H9 (cell line): ENCODE measurements around the gene GRIN3B. TPM values are rescaled to one million over a fixed set of nuclear protein-coding genes. Genes with fewer than 3 reads are reported as not detected.

Source experiments
- DNase-seq: peaks from one replicate; pipeline ENCODE4 v3.0.0-alpha.2; 2017
- H2AFZ ChIP-seq: one replicate; pipeline ENCODE4 v1.6.1; 2013; ENCODE audit warnings: mild to moderate bottlenecking, low read length, control low read depth, moderate library complexity
- H2AK5ac ChIP-seq: 2 replicates; pipeline ENCODE4 v1.6.1; 2013; ENCODE audit warnings: low read length, control low read depth, mixed read lengths; ENCODE audit not compliant: insufficient read length
- H2BK120ac ChIP-seq: one replicate; pipeline ENCODE4 v1.6.1; 2013; ENCODE audit warnings: low read depth, mild to moderate bottlenecking, low read length, control low read depth, inconsistent platforms; ENCODE audit not compliant: poor library complexity, severe bottlenecking
- H2BK12ac ChIP-seq: 2 replicates; pipeline ENCODE4 v1.6.1; 2013; ENCODE audit warnings: low read length, control low read depth, mixed read lengths, low read depth; ENCODE audit not compliant: insufficient read length
- H2BK15ac ChIP-seq: 2 replicates; pipeline ENCODE4 v1.6.1; 2013; ENCODE audit warnings: low read depth, low read length, control low read depth
- H2BK20ac ChIP-seq: one replicate; pipeline ENCODE4 v1.6.1; 2013; ENCODE audit warnings: low read depth, mild to moderate bottlenecking, low read length, control low read depth, inconsistent platforms; ENCODE audit not compliant: poor library complexity, severe bottlenecking
- H2BK5ac ChIP-seq: 2 replicates; pipeline ENCODE4 v1.6.1; 2013; ENCODE audit warnings: low read length, control low read depth, mixed read lengths; ENCODE audit not compliant: insufficient read length
- H3K14ac ChIP-seq: 2 replicates; pipeline ENCODE4 v1.6.1; 2013; ENCODE audit warnings: low read length, control low read depth; ENCODE audit not compliant: insufficient read depth
- H3K18ac ChIP-seq: 2 replicates; pipeline ENCODE4 v1.6.1; 2013; ENCODE audit warnings: low read depth, mild to moderate bottlenecking, mixed read lengths, low read length, control low read depth; ENCODE audit not compliant: insufficient read length
- H3K23ac ChIP-seq: 2 replicates; pipeline ENCODE4 v1.6.1; 2013; ENCODE audit warnings: low read length, control low read depth, mixed read lengths, low read depth; ENCODE audit not compliant: insufficient read length
- H3K23me2 ChIP-seq: 2 replicates; pipeline ENCODE4 v1.6.1; 2013; ENCODE audit warnings: low read depth, mild to moderate bottlenecking, mixed read lengths, low read length, control low read depth; ENCODE audit not compliant: insufficient read length, poor library complexity, severe bottlenecking
- H3K27ac ChIP-seq: 2 replicates; pipeline ENCODE4 v1.5.1; 2013; ENCODE audit warnings: low read length, control low read depth, mixed read lengths, low read depth; ENCODE audit not compliant: insufficient read length
- H3K27me3 ChIP-seq: 2 replicates; pipeline ENCODE4 v1.6.1; 2013; ENCODE audit warnings: low read length, control low read depth, inconsistent platforms; ENCODE audit not compliant: insufficient read depth
- H3K4ac ChIP-seq: 2 replicates; pipeline ENCODE4 v1.6.1; 2013; ENCODE audit warnings: low read depth, mild to moderate bottlenecking, control low read depth, inconsistent platforms, low read length, moderate library complexity
- H3K4me1 ChIP-seq: 2 replicates; pipeline ENCODE4 v1.6.1; 2013; ENCODE audit warnings: low read length, control low read depth, inconsistent platforms; ENCODE audit not compliant: insufficient read depth
- H3K4me2 ChIP-seq: 2 replicates; pipeline ENCODE4 v1.6.1; 2013; ENCODE audit warnings: low read length, control low read depth, mixed read lengths; ENCODE audit not compliant: insufficient read length, insufficient read depth
- H3K56ac ChIP-seq: 2 replicates; pipeline ENCODE4 v1.6.1; 2013; ENCODE audit warnings: low read depth, mild to moderate bottlenecking, mixed read lengths, low read length, control low read depth; ENCODE audit not compliant: insufficient read length
- H3K79me1 ChIP-seq: 2 replicates; pipeline ENCODE4 v1.6.1; 2013; ENCODE audit warnings: low read depth, mild to moderate bottlenecking, moderate library complexity, low read length, control low read depth, inconsistent platforms; ENCODE audit not compliant: insufficient read depth, poor library complexity, severe bottlenecking
- H3K79me2 ChIP-seq: 2 replicates; pipeline ENCODE4 v1.6.1; 2013; ENCODE audit warnings: low read length, control low read depth, inconsistent platforms; ENCODE audit not compliant: insufficient read depth
- H3K9ac ChIP-seq: 2 replicates; pipeline ENCODE4 v1.6.1; 2013; ENCODE audit warnings: low read length, control low read depth, mixed read lengths; ENCODE audit not compliant: insufficient read length; ENCODE audit errors: extremely low read depth
- H3K9me3 ChIP-seq: one replicate; pipeline ENCODE4 v1.6.1; 2013; ENCODE audit warnings: low read depth, low read length, inconsistent platforms; ENCODE audit not compliant: control insufficient read depth
- H3T11ph ChIP-seq: one replicate; pipeline ENCODE4 v1.6.1; 2013; ENCODE audit warnings: mild to moderate bottlenecking, low read length, control low read depth, inconsistent platforms
- H4K20me1 ChIP-seq: one replicate; pipeline ENCODE4 v1.6.1; 2013; ENCODE audit not compliant: control insufficient read depth, insufficient read length, insufficient read depth
- H4K5ac ChIP-seq: 2 replicates; pipeline ENCODE4 v1.6.1; 2013; ENCODE audit warnings: low read depth, mild to moderate bottlenecking, mixed read lengths, low read length, control low read depth; ENCODE audit not compliant: insufficient read length
- H4K8ac ChIP-seq: replicated peaks from 2 replicates; pipeline ENCODE4 v1.6.1; 2013; ENCODE audit warnings: low read length, control low read depth, mixed read lengths, low read depth; ENCODE audit not compliant: insufficient read length
- H4K91ac ChIP-seq: 2 replicates; pipeline ENCODE4 v1.6.1; 2013; ENCODE audit warnings: low read depth, mild to moderate bottlenecking, moderate library complexity, mixed read lengths, low read length, control low read depth; ENCODE audit not compliant: insufficient read length
- H3K27ac Mint-ChIP-seq, 3 experiments: 2 replicates in 2 of 3; 3 replicates in 1 of 3; pipeline ENCODE4 v1.8.0; 2020 to 2021; ENCODE audit warnings: mixed read lengths in 3 of 3, mild to moderate bottlenecking in 1 of 3, moderate library complexity in 1 of 3
- H3K27me3 Mint-ChIP-seq: 2 replicates; pipeline ENCODE4 v1.8.0; 2021; ENCODE audit warnings: low read depth, mild to moderate bottlenecking, moderate library complexity, mixed read lengths
- H3K36me3 Mint-ChIP-seq, 3 experiments: 2 replicates in 2 of 3; 3 replicates in 1 of 3; pipeline ENCODE4 v1.8.0; 2020 to 2021; ENCODE audit warnings: low read depth in 3 of 3, mixed read lengths in 3 of 3; ENCODE audit not compliant: insufficient read depth in 1 of 3
- H3K4me1 Mint-ChIP-seq, 2 experiments: 2 replicates each; pipeline ENCODE4 v1.8.0; 2020; ENCODE audit warnings: mixed read lengths in 2 of 2
- H3K4me3 Mint-ChIP-seq, 2 experiments: 2 replicates in 1 of 2; 3 replicates in 1 of 2; pipeline ENCODE4 v1.8.0; 2020 to 2021; ENCODE audit warnings: mild to moderate bottlenecking in 2 of 2, mixed read lengths in 2 of 2, moderate library complexity in 1 of 2
- H3K9me3 Mint-ChIP-seq, 2 experiments: 2 replicates in 1 of 2; 3 replicates in 1 of 2; pipeline ENCODE4 v1.8.0; 2020; ENCODE audit warnings: mild to moderate bottlenecking in 2 of 2, mixed read lengths in 2 of 2, moderate library complexity in 1 of 2
- CTCF ChIP-seq: fragments of 200-600 bp; sonication (generic); conservative IDR thresholded peaks from 3 replicates; pipeline ENCODE4 v1.8.0; 2021; ENCODE audit warnings: antibody characterized with exemption, mild to moderate bottlenecking
- WGBS: extraction: QIAGEN DNeasy Blood & Tissue Kit; methylation state at CpG from one replicate; pipeline ENCODE4 v1.1.7; 2013; ENCODE audit warnings: missing lambda C conversion rate, low lambda C conversion rate, mixed read lengths; ENCODE audit not compliant: insufficient read length; ENCODE audit errors: extremely low coverage; 5-methylcytosine and 5-hydroxymethylcytosine counted together
- total RNA-seq: library from RNA; stranded (reverse); gene quantifications from 2 replicates; pipeline ENCODE4 v1.2.1, GENCODE V29; 2021

GRIN3B gene
- total RNA-seq, 1 experiment from 2014 or later, result 1.0 TPM

GRCh38 chr19:1019616-1019961 lies 19.4 kb downstream of the GRIN3B start:
- Histone ChIP-seq H3K79me1 (peaks cover 7% of the 10 kb centered on the region), H3K14ac (no peak overlapping the region), H3T11ph (no peak overlapping the region), H3K27ac (no peak overlapping the region), H4K8ac (no peak overlapping the region), H3K23me2 (peaks cover 10% of the 10 kb centered on the region), H3K9me3 (no peaks in the 10 kb centered on the region), H2BK15ac (no peak overlapping the region), H3K23ac (no peak overlapping the region), H3K4me2 (peak overlapping the region; percentile 64), H3K4me1 (no peaks in the 10 kb centered on the region; the same call in 1 of the 2 replicates), H4K20me1 (no peaks in the 10 kb centered on the region), H3K18ac (no peak overlapping the region), H2AK5ac (no peak overlapping the region), H3K9ac (peak overlapping the region; percentile 67), H4K5ac (no peak overlapping the region), H3K79me2 (peaks cover 45% of the 10 kb centered on the region; the same call in 1 of the 2 replicates), H2BK120ac (no peak overlapping the region), H2BK20ac (no peak overlapping the region), H3K27me3 (no peaks in the 10 kb centered on the region), H3K4ac (no peak overlapping the region), H2BK12ac (no peak overlapping the region), H3K56ac (no peak overlapping the region), H2AFZ (no peak overlapping the region), H4K91ac (no peak overlapping the region), H2BK5ac (no peak overlapping the region)
- H3K4me1 Mint-ChIP-seq, result peaks cover 17 to 35% of the 10 kb centered on the region in 2 experiments
- no peaks in the 10 kb centered on the region; the same call in 1 of the 2 replicates for H3K27me3 Mint-ChIP-seq
- DNase-seq, result no peak
- no CpG with 5 or more reads among the region's 18 CpGs for WGBS
- H3K9me3 Mint-ChIP-seq, result no peaks in the 10 kb centered on the region; a peak in 1 of 5 replicates
- peak overlapping the region in 1 of 3 experiments; percentile 94; a peak in 1 of 7 replicates for H3K27ac Mint-ChIP-seq
- peak overlapping the region; percentile 89 to 91 for H3K4me3 Mint-ChIP-seq
- H3K36me3 Mint-ChIP-seq, result peaks cover 0 to 7% (median 0%) of the 10 kb centered on the region in 3 experiments; a peak in 3 of 7 replicates
- no peak for TF ChIP-seq CTCF
